A673 (cell line): Measurements from ENCODE around the gene PKNOX2. TPM values are rescaled to one million over a fixed set of nuclear protein-coding genes. Genes with fewer than 3 reads are reported as not detected.

Experiments
- BruUV-seq: library from RNA; stranded (reverse); fragments of 400-500 nt; replicated peaks from 2 replicates; lab custom pipeline; 2021; lab: Mats Ljungman, UMichigan
- CTCF ChIA-PET: fragments of 300-600 bp; sonication (Branson Sonifier 250); formaldehyde crosslinking; loops from one replicate; lab custom pipeline; 2022; ENCODE audit warnings: antibody characterized with exemption; lab: Charles Lee
- POLR2A ChIA-PET: fragments of 300-600 bp; sonication (Branson Sonifier 250); formaldehyde crosslinking; loops from one replicate; lab custom pipeline; 2022; ENCODE audit warnings: antibody characterized with exemption; ENCODE audit not compliant: low non-redundant PET; lab: Charles Lee
- DNase-seq: peaks from one replicate; pipeline ENCODE4 v3.0.0-alpha.2; 2015; ENCODE audit warnings: low spot score
- H3K27ac ChIP-seq: fragments of 200-600 bp; sonication (generic); 2 replicates; pipeline ENCODE4 v1.5.1; 2016; ENCODE audit warnings: mixed run types, low read depth, mild to moderate bottlenecking, mixed read lengths, antibody characterized with exemption, low read length; ENCODE audit not compliant: poor library complexity, severe bottlenecking
- H3K27me3 ChIP-seq: fragments of 200-600 bp; sonication (generic); replicated peaks from 2 replicates; pipeline ENCODE4 v1.6.1; 2017; ENCODE audit warnings: mixed run types, low read depth, mild to moderate bottlenecking, mixed read lengths, antibody characterized with exemption, low read length; ENCODE audit not compliant: insufficient read depth, poor library complexity
- H3K36me3 ChIP-seq: fragments of 200-600 bp; sonication (generic); 2 replicates; pipeline ENCODE4 v1.6.1; 2016; ENCODE audit warnings: mixed run types, mild to moderate bottlenecking, mixed read lengths, antibody characterized with exemption, low read length; ENCODE audit not compliant: insufficient read depth, poor library complexity, severe bottlenecking
- H3K4me1 ChIP-seq: fragments of 200-600 bp; sonication (generic); 2 replicates; pipeline ENCODE4 v1.6.1; 2017; ENCODE audit warnings: mixed run types, mild to moderate bottlenecking, mixed read lengths, antibody characterized with exemption, low read length; ENCODE audit not compliant: insufficient read depth, poor library complexity, severe bottlenecking
- H3K4me3 ChIP-seq: fragments of 200-600 bp; sonication (generic); 2 replicates; pipeline ENCODE4 v1.5.1; 2016; ENCODE audit warnings: low read depth, mixed run types, mild to moderate bottlenecking, mixed read lengths, low read length; ENCODE audit not compliant: poor library complexity, severe bottlenecking
- H3K9me3 ChIP-seq: fragments of 200-600 bp; sonication (generic); 2 replicates; pipeline ENCODE4 v1.6.1; 2016; ENCODE audit warnings: mixed run types, low read depth, mild to moderate bottlenecking, mixed read lengths, antibody characterized with exemption, low read length; ENCODE audit not compliant: poor library complexity, severe bottlenecking
- EZH2 ChIP-seq: fragments of 200-600 bp; sonication (generic); IDR thresholded peaks from 2 replicates; pipeline ENCODE4 v1.6.1; 2017; ENCODE audit warnings: borderline replicate concordance, low read depth, mild to moderate bottlenecking, mixed read lengths, antibody characterized with exemption, low read length; ENCODE audit not compliant: poor library complexity, severe bottlenecking
- intact Hi-C: fragments of 100-400 bp; cut with micrococcal nuclease; formaldehyde crosslinking; loops from one replicate; pipeline ENCODE4 v1.10.0; 2022; ENCODE audit not compliant: unreplicated experiment
- total RNA-seq: library from RNA; stranded (reverse); gene quantifications from 2 replicates; pipeline ENCODE4 v1.2.3, GENCODE V29; 2021
- TF ChIP-seq, protein P1 (sequence below): fragments of 300-800, 200-600 bp; sonication (generic); conservative IDR thresholded peaks from 2 replicates; pipeline ENCODE4 v1.5.1; 2017; ENCODE audit warnings: low read depth, mild to moderate bottlenecking, antibody characterized with exemption, low read length, moderate library complexity, mixed read lengths

PKNOX2 gene
- total RNA-seq, 1 experiment from 2014 or later: 1.1 TPM

DNA sequence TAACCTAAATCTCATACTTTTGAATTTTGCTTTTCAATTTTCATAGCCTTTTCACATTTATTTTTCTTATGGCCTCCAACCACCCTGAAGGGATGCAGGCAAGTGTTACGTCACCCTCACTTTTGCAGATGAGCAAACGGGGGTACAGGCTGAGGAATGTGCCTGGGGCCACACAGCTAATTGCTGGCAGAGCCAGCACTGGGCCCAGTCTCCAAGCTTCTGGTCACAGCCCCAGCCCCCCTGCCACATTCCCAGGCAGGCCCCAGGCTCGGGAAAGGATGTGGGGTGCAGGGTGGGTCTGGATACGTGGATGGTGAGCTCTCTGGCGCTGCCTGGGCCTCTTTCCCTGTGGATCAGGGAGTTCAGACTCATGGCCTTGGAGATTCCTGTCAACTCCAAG is 138.6 kb downstream of the PKNOX2 start:
- DNase-seq: no peak
- BruUV-seq: no TSS peak
- Histone ChIP-seq H3K4me1 (no peaks in the 10 kb centered on the region), H3K36me3 (no peaks in the 10 kb centered on the region), H3K4me3 (no peak overlapping the region), H3K9me3 (no peaks in the 10 kb centered on the region), H3K27me3 (no peaks in the 10 kb centered on the region), H3K27ac (no peak overlapping the region)
- ChIA-PET POLR2A (no interaction called here), CTCF (no interaction called here)
- TF ChIP-seq, protein P1, sequence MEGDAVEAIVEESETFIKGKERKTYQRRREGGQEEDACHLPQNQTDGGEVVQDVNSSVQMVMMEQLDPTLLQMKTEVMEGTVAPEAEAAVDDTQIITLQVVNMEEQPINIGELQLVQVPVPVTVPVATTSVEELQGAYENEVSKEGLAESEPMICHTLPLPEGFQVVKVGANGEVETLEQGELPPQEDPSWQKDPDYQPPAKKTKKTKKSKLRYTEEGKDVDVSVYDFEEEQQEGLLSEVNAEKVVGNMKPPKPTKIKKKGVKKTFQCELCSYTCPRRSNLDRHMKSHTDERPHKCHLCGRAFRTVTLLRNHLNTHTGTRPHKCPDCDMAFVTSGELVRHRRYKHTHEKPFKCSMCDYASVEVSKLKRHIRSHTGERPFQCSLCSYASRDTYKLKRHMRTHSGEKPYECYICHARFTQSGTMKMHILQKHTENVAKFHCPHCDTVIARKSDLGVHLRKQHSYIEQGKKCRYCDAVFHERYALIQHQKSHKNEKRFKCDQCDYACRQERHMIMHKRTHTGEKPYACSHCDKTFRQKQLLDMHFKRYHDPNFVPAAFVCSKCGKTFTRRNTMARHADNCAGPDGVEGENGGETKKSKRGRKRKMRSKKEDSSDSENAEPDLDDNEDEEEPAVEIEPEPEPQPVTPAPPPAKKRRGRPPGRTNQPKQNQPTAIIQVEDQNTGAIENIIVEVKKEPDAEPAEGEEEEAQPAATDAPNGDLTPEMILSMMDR: no peak
- TF ChIP-seq EZH2: no peak
- intact Hi-C loops: no loop called here

DNA sequence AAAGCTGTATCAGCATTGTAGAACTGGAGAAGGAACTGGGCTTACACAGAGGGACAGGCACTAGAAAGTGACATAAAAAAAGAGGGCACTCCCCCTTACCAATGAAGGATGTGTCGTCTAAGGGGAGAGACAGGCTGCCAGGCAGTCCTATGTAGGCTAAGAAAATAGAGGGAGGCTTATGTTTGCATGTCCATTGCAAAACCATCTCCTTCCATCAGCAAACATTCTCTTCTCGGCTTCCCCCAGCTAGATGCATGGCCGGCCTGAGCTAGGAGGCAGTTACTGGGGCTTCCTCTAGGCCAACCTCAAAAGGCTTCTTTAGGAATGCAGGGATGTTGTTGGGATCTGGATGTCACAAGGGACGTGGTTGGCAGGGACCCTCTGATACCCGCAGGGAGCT is 139.1 kb downstream of the PKNOX2 start:
- intact Hi-C loops: no loop called here
- DNase-seq: no peak
- Histone ChIP-seq H3K4me1 (no peaks in the 10 kb centered on the region), H3K36me3 (no peaks in the 10 kb centered on the region), H3K9me3 (no peaks in the 10 kb centered on the region), H3K27ac (no peak overlapping the region), H3K4me3 (no peak overlapping the region), H3K27me3 (no peaks in the 10 kb centered on the region)
- POLR2A ChIA-PET: no interaction called here
- BruUV-seq: no TSS peak
- CTCF ChIA-PET: no interaction called here
- no peak for TF ChIP-seq EZH2
- TF ChIP-seq, protein P1: no peak

DNA sequence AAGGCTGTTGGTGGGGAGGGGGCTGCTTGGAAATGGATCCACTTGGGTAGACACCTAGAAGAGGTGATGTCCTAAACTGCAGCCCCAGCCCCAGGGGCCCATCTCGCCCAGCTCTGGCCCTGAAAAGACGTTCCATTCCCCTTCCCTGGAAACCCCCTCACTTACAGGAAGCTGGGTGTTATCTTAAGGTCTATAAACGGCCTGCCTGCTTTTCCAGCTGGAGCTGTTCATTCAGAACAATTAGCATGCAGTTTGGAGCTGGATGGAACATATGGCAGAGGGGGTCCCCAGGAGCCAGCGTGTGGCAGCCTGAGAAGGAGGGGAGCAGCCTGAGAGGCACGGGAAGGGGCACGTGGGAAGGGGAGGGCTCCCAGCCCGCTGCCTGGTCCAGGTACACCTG is 139.6 kb downstream of the PKNOX2 start:
- no peaks in the 10 kb centered on the region for H3K27me3 ChIP-seq
- intact Hi-C loops: no loop called here
- no TSS peak for BruUV-seq
- CTCF ChIA-PET: no interaction called here
- H3K36me3 ChIP-seq: no peaks in the 10 kb centered on the region
- H3K4me1 ChIP-seq: no peaks in the 10 kb centered on the region
- POLR2A ChIA-PET: no interaction called here
- no peaks in the 10 kb centered on the region for H3K9me3 ChIP-seq
- TF ChIP-seq, protein P1: no peak
- no peak for TF ChIP-seq EZH2
- no peak overlapping the region for H3K4me3 ChIP-seq
- DNase-seq: no peak
- H3K27ac ChIP-seq: no peak overlapping the region
